Transverse colon (tissue), 4 donors: Measurements from ENCODE around the gene KIAA1614. TPM values are rescaled to one million over a fixed set of nuclear protein-coding genes. Genes with fewer than 3 reads are reported as not detected.
A peak's percentile ranks its signal among the peaks of the same experiment; 100 is the strongest.

Source experiments
- DNase-seq: peaks from one replicate; pipeline ENCODE4 v3.0.0-alpha.2; 2019
- H3K27ac ChIP-seq, 4 donors: fragments of 200-600 bp; sonication (generic); 2 replicates each; pipeline ENCODE4 v1.5.1; 2016 to 2018; ENCODE audit warnings: inconsistent platforms in 4 of 4
- H3K27me3 ChIP-seq: fragments of 200-600 bp; sonication (generic); 2 replicates; pipeline ENCODE4 v1.5.1; 2017; ENCODE audit warnings: inconsistent platforms
- H3K36me3 ChIP-seq, 4 donors: fragments of 200-600 bp; sonication (generic); 2 replicates each; pipeline ENCODE4 v1.5.1; 2017 to 2019; ENCODE audit warnings: inconsistent platforms in 4 of 4
- H3K4me1 ChIP-seq, 4 donors: fragments of 200-600 bp; sonication (generic); 2 replicates each; pipeline ENCODE4 v1.5.1; 2017 to 2020; ENCODE audit warnings: inconsistent platforms in 4 of 4
- H3K4me3 ChIP-seq, 4 donors: fragments of 200-600 bp; sonication (generic); 1 replicate in 1 of 4; 2 replicates in 3 of 4; pipeline versions ENCODE4 v1.5.1 to v1.6.1; 2017 to 2019; ENCODE audit warnings: inconsistent platforms in 4 of 4
- H3K9me3 ChIP-seq, 2 donors: fragments of 200-600 bp; sonication (generic); 2 replicates each; pipeline ENCODE4 v1.5.1; 2017 to 2019; ENCODE audit warnings: inconsistent platforms in 2 of 2
- CTCF ChIP-seq, 5 experiments: fragments of 200-600 bp in 3 of 5; fragments of 450-650 bp in 2 of 5; sonication (generic) in 3 of 5; IDR thresholded peaks; 1 replicate in 2 of 5; 2 replicates in 3 of 5; pipeline ENCODE4 v1.5.1; 2016 to 2017; ENCODE audit warnings: antibody characterized with exemption in 5 of 5, inconsistent platforms in 3 of 5, mild to moderate bottlenecking in 2 of 5, moderate library complexity in 1 of 5
- EP300 ChIP-seq: sonication (generic); formaldehyde crosslinking; IDR thresholded peaks from one replicate; pipeline ENCODE4 v1.6.1; 2017; ENCODE audit warnings: antibody characterized with exemption, low read depth
- POLR2A ChIP-seq: fragments of 450-650 bp; IDR thresholded peaks from one replicate; pipeline ENCODE4 v1.6.1; 2016; ENCODE audit warnings: antibody characterized with exemption, mild to moderate bottlenecking, moderate library complexity
- POLR2AphosphoS5 ChIP-seq, 3 donors: sonication (generic); formaldehyde crosslinking; IDR thresholded peaks; one replicate each; pipeline ENCODE4 v1.6.1; 2016; ENCODE audit warnings: antibody characterized with exemption in 3 of 3
- WGBS, 2 donors: methylation state at CpG; one replicate each; pipeline ENCODE4 v1.1.5; 2018; ENCODE audit warnings: low coverage in 1 of 2; 5-methylcytosine and 5-hydroxymethylcytosine counted together
- in situ Hi-C, 4 donors: fragments of 200-750 bp; cut with MboI; loops; one replicate each; pipeline versions ENCODE4 v1.15.0 to v1.15.1; 2017; ENCODE audit warnings: low sequenced_read_pairs in 3 of 4, low pct_ligation_motif_present in 1 of 4, low pct_unique_long_range_greater_than_20kb in 1 of 4
- intact Hi-C: fragments of 100-400 bp; cut with DNase I; formaldehyde crosslinking; loops from one replicate; pipeline ENCODE4 v1.15.1; 2023; ENCODE audit warnings: low total_unique reads
- total RNA-seq, 4 donors: library from RNA; depleted of rRNA; stranded (reverse); fragments of >200 nt; gene quantifications; one replicate each; pipeline ENCODE4 v1.1.0, GENCODE V29; 2016

Gene KIAA1614
- total RNA-seq, result 1 to 10 TPM; 2.3 to 9.4 (median 2.8) TPM

GRCh38 chr1:180912801-180913565 is at the start of gene KIAA1614:
Gene KIAA1614, plus strand, starts transcription at chr1:180912897. Its CDS starts 347 bp downstream, at chr1:180913244.
- Histone ChIP-seq H3K27ac (peak within 1 kb of the TSS; percentile 89 to 90 (median 90)), H3K36me3 (no peaks in the 10 kb centered on the region), H3K27me3 (peaks cover 20% of the 10 kb centered on the region), H3K4me1 (peaks cover 3 to 16% (median 5%) of the 10 kb centered on the region in 4 donors), H3K9me3 (no peaks in the 10 kb centered on the region), H3K4me3 (peak within 1 kb of the TSS; percentile 37 to 68 (median 48))
- TF ChIP-seq POLR2AphosphoS5 (IDR thresholded peaks at IDR 0.05), result no peak
- no peak for TF ChIP-seq POLR2A
- no peak for TF ChIP-seq CTCF (IDR thresholded peaks at IDR 0.05)
- no peak for TF ChIP-seq EP300
- intact Hi-C loops, result no loop called here
- in situ Hi-C loops, result no loop called here
- 11% methylated on average over 62 of the region's 76 CpGs; no CpG with 5 or more reads in 1 of the 2 donors for WGBS, 2 donors
- no peak for DNase-seq

GRCh38 chr1:180863158-180863775 is 49.4 kb upstream of the KIAA1614 start:
- H3K4me3 ChIP-seq, result no peak overlapping the region
- peaks cover 0 to 5% (median 0%) of the 10 kb centered on the region in 4 donors for H3K36me3 ChIP-seq
- peak; percentile 11 for DNase-seq
- no peak for TF ChIP-seq POLR2A
- TF ChIP-seq CTCF (IDR thresholded peaks at IDR 0.05), result peak; percentile 62 to 78 (median 73)
- H3K9me3 ChIP-seq, result no peaks in the 10 kb centered on the region
- 26 to 37% methylated on average over 6 of the region's 6 CpGs for WGBS, 2 donors
- no peaks in the 10 kb centered on the region for H3K4me1 ChIP-seq
- intact Hi-C loops (loop anchor here (5.0 kb wide), 2 partner anchors 331 to 346 kb away; no protein-coding TSS in a partner anchor), in situ Hi-C loops (loop anchor here in 3 of 4 donors (10.0 to 25.0 kb wide), 2 partner anchors 226 to 328 kb away; partner anchors contain the start of gene XPR1 (in 2 of the 3))
- H3K27me3 ChIP-seq, result no peaks in the 10 kb centered on the region
- H3K27ac ChIP-seq, result no peak overlapping the region

GRCh38 chr1:180881806-180882509 is 30.7 kb upstream of the KIAA1614 start:
- H3K27ac ChIP-seq, result no peak overlapping the region
- whole genome bisulfite sequencing, 2 donors, result 67 to 77% methylated on average over 6 of the region's 6 CpGs
- in situ Hi-C loops (loop anchor here (10.0 to 25.0 kb wide), 2 partner anchors 280 to 283 kb away; no protein-coding TSS in a partner anchor), intact Hi-C loops (loop anchor here (10.0 kb wide), 1 partner anchor 283 kb away; no protein-coding TSS in a partner anchor)
- no peak for DNase-seq
- no peak overlapping the region for H3K4me3 ChIP-seq
- H3K36me3 ChIP-seq, result peaks cover 0 to 5% (median 0%) of the 10 kb centered on the region in 4 donors
- TF ChIP-seq CTCF (IDR thresholded peaks at IDR 0.05) (peak; percentile 25 to 41 (median 29)), EP300 (no peak), POLR2A (no peak)
- no peaks in the 10 kb centered on the region for H3K27me3 ChIP-seq
- H3K9me3 ChIP-seq, result no peaks in the 10 kb centered on the region
- H3K4me1 ChIP-seq, result no peaks in the 10 kb centered on the region
